Left lung (tissue), 10 donors: ENCODE data around the gene NXPH4. TPM values are rescaled to one million over a fixed set of nuclear protein-coding genes. Genes with fewer than 3 reads are reported as not detected.

Experiments
- ATAC-seq: fragments of 200-7000 bp; cut with Tn5 transposase; one replicate; pipeline ENCODE4 v1.9.1; 2020; ENCODE audit warnings: moderate library complexity
- DNase-seq, 4 donors: peaks; one replicate each; pipeline ENCODE4 v3.0.0-alpha.2; 2013 to 2020
- H3K27ac ChIP-seq, 2 donors: fragments of 200-600 bp; sonication (generic) in 1 of 2; one replicate each; pipeline versions ENCODE4 v1.5.0 to v1.8.0; 2020 to 2021
- H3K27me3 ChIP-seq, 2 donors: fragments of 200-600 bp; sonication (generic) in 1 of 2; one replicate each; pipeline versions ENCODE4 v1.5.0 to v1.8.0; 2020 to 2021
- H3K36me3 ChIP-seq, 2 donors: fragments of 200-600 bp; sonication (generic) in 1 of 2; one replicate each; pipeline versions ENCODE4 v1.5.0 to v1.8.0; 2020 to 2021
- H3K4me1 ChIP-seq, 2 donors: fragments of 200-600 bp; one replicate each; pipeline ENCODE4 v1.8.0; 2021
- H3K4me3 ChIP-seq, 2 donors: fragments of 200-600 bp; sonication (generic) in 1 of 2; one replicate each; pipeline versions ENCODE4 v1.5.0 to v1.8.0; 2020 to 2021; ENCODE audit warnings: mild to moderate bottlenecking in 1 of 2
- H3K9me3 ChIP-seq, 2 donors: fragments of 200-600 bp; sonication (generic) in 1 of 2; one replicate each; pipeline versions ENCODE4 v1.5.0 to v1.8.0; 2020 to 2021
- CTCF ChIP-seq, 2 donors: fragments of 200-600 bp; sonication (generic) in 1 of 2; IDR thresholded peaks; one replicate each; pipeline versions ENCODE4 v1.5.0 to v1.8.0; 2021; ENCODE audit warnings: antibody characterized with exemption in 2 of 2
- intact Hi-C, 2 donors: fragments of 100-400 bp; cut with DNase I; formaldehyde crosslinking; loops; one replicate each; pipeline versions ENCODE4 v1.11.2 to v1.14.2; 2022
- polyA plus RNA-seq, 6 donors: library from polyadenylated mRNA; unstranded; fragments of 120-200 nt; gene quantifications; one replicate each; pipeline ENCODE4 v1.2.1, GENCODE V29; 2013; ENCODE audit not compliant: insufficient read length in 6 of 6
- total RNA-seq, 2 donors: library from RNA; stranded (reverse); fragmentation: NEBNext Ultra II Directional; extraction: Animal tissue kit (Norgen Biotek cat#: 25700); gene quantifications; one replicate each; pipeline ENCODE4 v1.2.1, GENCODE V29; 2021
- donor health status: DM: no; HTN: yes; CAD: no.
- donor health status: DM: no; HTN: no; CAD: no.

Gene NXPH4
- total and polyA plus RNA-seq, 8 donors, result 0.67 to 1.7 (median 1.1) TPM

GRCh38 chr12:57248934-57249742 is 32.5 kb downstream of the NXPH4 start:
- intact Hi-C loops, result no loop called here
- H3K4me3 ChIP-seq, result peak overlapping the region in 1 of 2 donors; percentile 16
- H3K36me3 ChIP-seq, result peaks cover 0 to 11% of the 10 kb centered on the region in 2 donors
- no peak for DNase-seq
- peak overlapping the region in 1 of 2 donors; percentile 18 for H3K27ac ChIP-seq
- no peaks in the 10 kb centered on the region for H3K9me3 ChIP-seq
- no peak for TF ChIP-seq CTCF (IDR thresholded peaks at IDR 0.05)
- H3K4me1 ChIP-seq, result peaks cover 0 to 7% of the 10 kb centered on the region in 2 donors
- peaks cover 0 to 10% of the 10 kb centered on the region in 2 donors for H3K27me3 ChIP-seq
- ATAC-seq, result peak; percentile 38

DNA sequence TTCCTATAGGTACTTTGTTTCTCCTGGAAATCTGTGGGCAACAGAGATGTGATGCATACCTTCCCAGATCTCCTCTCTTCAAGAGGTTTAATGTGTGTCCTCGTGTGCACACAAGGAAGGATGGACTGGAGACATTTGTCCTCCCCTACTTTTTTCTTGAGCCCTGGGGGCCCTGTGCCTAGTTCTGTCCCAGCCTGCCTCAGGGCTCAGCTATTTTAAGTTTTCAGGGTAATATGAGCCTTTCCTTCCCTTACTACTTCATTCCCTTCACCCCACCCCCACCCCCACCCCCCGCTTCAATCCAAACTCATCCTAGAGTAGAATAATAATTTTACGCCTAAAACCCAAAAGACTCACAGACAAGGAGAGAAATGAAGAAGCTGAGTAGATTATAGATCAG is 33.9 kb downstream of the NXPH4 start:
- Histone ChIP-seq H3K27ac (no peak overlapping the region), H3K4me1 (peaks cover 0 to 6% of the 10 kb centered on the region in 2 donors), H3K36me3 (peaks cover 0 to 25% of the 10 kb centered on the region in 2 donors), H3K27me3 (no peaks in the 10 kb centered on the region), H3K4me3 (no peak overlapping the region), H3K9me3 (no peaks in the 10 kb centered on the region)
- intact Hi-C loops, result no loop called here
- DNase-seq (no peak), ATAC-seq (no peak)
- TF ChIP-seq CTCF (IDR thresholded peaks at IDR 0.05), result no peak

DNA sequence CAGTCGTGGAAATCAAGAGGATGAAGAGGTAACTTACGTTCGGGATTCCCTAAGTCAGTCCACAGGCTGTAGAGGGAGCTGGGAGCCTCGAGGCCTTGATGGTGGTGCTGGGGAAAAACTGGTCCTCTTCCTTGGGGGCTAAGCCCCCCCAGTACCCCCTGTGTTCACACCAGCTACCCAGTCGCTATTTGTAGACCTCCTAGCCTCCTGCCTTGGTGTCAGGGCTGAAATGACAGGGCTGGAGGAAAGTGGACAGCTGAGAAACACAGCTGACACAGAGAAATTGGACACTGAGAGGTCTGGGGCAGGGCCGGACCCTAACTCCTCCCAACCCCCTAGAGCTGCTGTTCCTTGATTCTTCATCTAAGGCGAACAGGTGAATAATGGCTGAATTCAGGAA is 34.4 kb downstream of the NXPH4 start, which contains the start of gene STAC3:
TSS of gene STAC3 (minus strand) at position 232 of the 400 bp plus-strand sequence. CDS start 1,551 bp downstream, outside the sequence.
- Histone ChIP-seq H3K9me3 (no peaks in the 10 kb centered on the region), H3K4me3 (no peak within 1 kb of the TSS), H3K36me3 (peaks cover 0 to 29% of the 10 kb centered on the region in 2 donors), H3K4me1 (peaks cover 0 to 6% of the 10 kb centered on the region in 2 donors), H3K27me3 (no peaks in the 10 kb centered on the region), H3K27ac (no peak within 1 kb of the TSS)
- ATAC-seq (no peak), DNase-seq (no peak)
- TF ChIP-seq CTCF (IDR thresholded peaks at IDR 0.05), result no peak
- intact Hi-C loops, result no loop called here

DNA sequence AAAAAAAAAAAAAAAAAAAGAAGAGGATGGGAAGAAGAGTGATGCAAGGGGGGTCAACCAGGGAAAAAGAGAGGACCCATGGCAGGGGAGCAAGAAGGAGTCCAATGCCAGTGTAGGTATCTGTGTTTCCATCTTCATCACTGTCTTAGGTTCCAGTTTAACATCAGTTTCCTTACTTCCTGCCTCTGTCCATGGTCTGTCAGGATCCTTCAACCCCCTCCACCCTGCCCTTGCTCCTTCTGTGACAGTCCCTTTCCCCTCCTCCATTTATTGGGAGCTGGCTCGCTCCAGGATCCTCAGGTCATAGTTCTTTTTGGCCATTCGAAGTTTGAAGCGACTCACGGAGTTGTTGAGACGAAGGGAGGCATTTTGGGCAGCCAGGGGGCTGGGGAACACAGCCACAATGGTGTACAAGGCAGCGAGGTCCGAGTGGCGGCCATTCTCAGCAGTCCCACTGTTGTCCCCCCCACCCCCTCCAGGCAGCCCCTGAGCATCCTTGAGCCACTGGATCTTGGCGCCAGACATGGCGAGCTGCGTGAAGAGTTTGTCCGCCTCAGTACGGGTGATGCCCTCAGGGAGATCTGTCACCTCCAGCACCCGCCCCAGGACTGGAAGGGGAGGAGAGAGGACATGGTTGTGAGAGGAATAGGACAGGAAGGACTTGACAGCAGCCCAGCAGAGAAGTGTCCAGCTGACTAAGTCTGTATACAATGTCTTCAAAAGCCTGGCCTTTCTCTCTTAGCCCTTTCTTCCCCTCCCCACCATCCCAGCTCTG is 38.1 kb downstream of the NXPH4 start:
- no peak for DNase-seq
- H3K27ac ChIP-seq, result no peak overlapping the region
- TF ChIP-seq CTCF (IDR thresholded peaks at IDR 0.05), result no peak
- H3K4me3 ChIP-seq, result no peak overlapping the region
- peaks cover 0 to 66% of the 10 kb centered on the region in 2 donors for H3K36me3 ChIP-seq
- no peak for ATAC-seq
- intact Hi-C loops, result no loop called here
- H3K9me3 ChIP-seq, result no peaks in the 10 kb centered on the region
- no peaks in the 10 kb centered on the region for H3K4me1 ChIP-seq
- no peaks in the 10 kb centered on the region for H3K27me3 ChIP-seq

DNA sequence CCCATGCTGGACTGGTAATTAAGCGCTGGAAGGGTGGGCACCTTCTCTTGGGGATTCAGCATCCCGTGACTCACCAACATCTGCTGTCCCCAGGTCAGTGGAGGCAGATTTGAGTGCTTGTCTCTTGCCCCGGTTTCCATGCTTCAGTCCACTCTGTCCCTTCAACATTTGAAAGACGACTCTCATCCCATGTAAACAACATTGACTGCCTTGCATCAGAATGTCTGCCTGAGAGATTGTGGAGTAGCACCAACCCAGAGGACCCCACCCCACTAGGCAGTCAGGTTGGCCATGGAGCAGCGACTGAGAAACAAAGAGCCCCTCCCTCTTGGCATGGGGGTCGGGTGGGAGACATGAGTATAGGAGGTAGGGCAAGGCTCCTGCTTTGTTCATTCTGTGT is 39.3 kb downstream of the NXPH4 start:
- H3K4me3 ChIP-seq, result no peak overlapping the region
- H3K36me3 ChIP-seq, result peaks cover 0 to 79% of the 10 kb centered on the region in 2 donors
- no peak overlapping the region for H3K27ac ChIP-seq
- intact Hi-C loops, result no loop called here
- no peaks in the 10 kb centered on the region for H3K4me1 ChIP-seq
- no peaks in the 10 kb centered on the region for H3K27me3 ChIP-seq
- ATAC-seq (no peak), DNase-seq (no peak)
- no peak for TF ChIP-seq CTCF (IDR thresholded peaks at IDR 0.05)
- no peaks in the 10 kb centered on the region for H3K9me3 ChIP-seq
